Activated naive CD8-positive, alpha-beta T cell treated with anti-CD3 and anti-CD28 coated beads for 36 hours (primary cell): ENCODE data around the gene KIAA0586. TPM values are rescaled to one million over a fixed set of nuclear protein-coding genes. Genes with fewer than 3 reads are reported as not detected.
A peak's percentile ranks its signal among the peaks of the same experiment; 100 is the strongest.

Experiments used
- DNase-seq: peaks from one replicate; pipeline ENCODE4 v3.0.0; 2021
- H3K27ac Mint-ChIP-seq: one replicate; pipeline ENCODE4 v1.8.0; 2022; ENCODE audit warnings: mild to moderate bottlenecking, moderate library complexity, mixed read lengths
- H3K27me3 Mint-ChIP-seq: one replicate; pipeline ENCODE4 v1.8.0; 2022; ENCODE audit warnings: mild to moderate bottlenecking, mixed read lengths
- H3K36me3 Mint-ChIP-seq: one replicate; pipeline ENCODE4 v1.8.0; 2021; ENCODE audit warnings: mild to moderate bottlenecking, mixed read lengths
- H3K4me1 Mint-ChIP-seq: one replicate; pipeline ENCODE4 v1.8.0; 2021; ENCODE audit warnings: mixed read lengths
- H3K4me3 Mint-ChIP-seq: one replicate; pipeline ENCODE4 v1.8.0; 2022; ENCODE audit warnings: mild to moderate bottlenecking, moderate library complexity, mixed read lengths
- H3K9me3 Mint-ChIP-seq: one replicate; pipeline ENCODE4 v1.8.0; 2022; ENCODE audit warnings: mixed read lengths
- total RNA-seq, 2 experiments: library from RNA; stranded (reverse); gene quantifications; one replicate each; pipeline ENCODE4 v1.2.3, GENCODE V29; 2021

Gene KIAA0586
- total RNA-seq, 2 experiments from 2014 or later = 22.0 to 25.1 TPM

DNA sequence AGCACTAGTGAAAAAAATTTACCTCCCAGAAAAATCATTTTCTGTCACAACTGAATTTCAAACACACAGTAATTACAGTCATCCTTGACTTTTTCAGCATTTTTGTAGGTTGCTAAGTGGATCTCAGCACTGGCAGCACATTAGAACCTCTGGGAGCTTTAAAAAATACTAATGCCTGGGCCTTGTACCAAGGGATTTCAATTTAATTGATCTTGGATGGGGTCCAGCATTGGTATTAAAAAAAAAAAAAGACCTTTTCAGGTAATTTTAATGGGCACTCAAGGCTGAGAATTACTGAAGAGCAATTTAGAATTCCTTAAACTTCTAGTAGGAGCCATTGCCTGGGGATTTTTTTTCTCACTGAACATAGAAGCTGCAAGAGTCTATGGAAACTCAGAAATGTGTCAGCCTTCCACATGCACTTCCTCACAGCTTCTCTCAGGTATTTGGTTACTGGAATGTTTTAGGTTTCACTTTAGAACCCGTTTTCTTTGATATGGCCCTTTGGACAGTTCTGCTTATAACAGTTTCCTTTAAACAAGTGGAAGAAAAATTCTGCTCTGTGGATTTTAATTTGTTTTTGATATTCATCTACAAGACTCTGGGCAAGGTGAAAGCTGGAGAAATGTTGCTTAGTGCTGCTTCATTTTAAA, 121.7 kb downstream of the KIAA0586 start:
- Mint-ChIP-seq H3K27ac (no peak overlapping the region), H3K9me3 (no peaks in the 10 kb centered on the region), H3K36me3 (no peaks in the 10 kb centered on the region), H3K4me3 (no peak overlapping the region), H3K27me3 (no peaks in the 10 kb centered on the region), H3K4me1 (no peaks in the 10 kb centered on the region)
- DNase-seq = no peak

DNA sequence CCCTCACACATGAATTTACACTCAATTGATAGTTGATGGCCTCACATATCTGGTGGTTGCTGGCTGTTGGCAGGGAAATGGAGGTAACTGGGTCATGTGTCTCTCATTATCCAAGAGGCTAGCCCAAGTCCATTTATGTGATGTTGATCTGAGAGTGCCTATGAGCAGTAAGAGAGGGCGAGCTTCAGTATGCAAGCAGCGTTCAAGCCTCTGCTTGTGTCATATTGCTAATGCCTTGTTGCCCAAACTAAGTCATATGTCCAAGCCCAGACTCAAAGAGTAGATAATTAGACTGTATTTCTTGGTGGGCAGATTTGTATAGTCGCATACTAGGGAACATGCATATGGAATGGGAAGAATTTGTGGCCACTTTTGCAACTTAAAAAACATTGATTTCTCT, 126.4 kb downstream of the KIAA0586 start:
- H3K4me1 Mint-ChIP-seq = no peaks in the 10 kb centered on the region
- H3K4me3 Mint-ChIP-seq = no peak overlapping the region
- no peaks in the 10 kb centered on the region for H3K36me3 Mint-ChIP-seq
- H3K9me3 Mint-ChIP-seq = no peaks in the 10 kb centered on the region
- no peaks in the 10 kb centered on the region for H3K27me3 Mint-ChIP-seq
- DNase-seq = no peak
- no peak overlapping the region for H3K27ac Mint-ChIP-seq

GRCh38 chr14:58555647-58556046, 128.1 kb downstream of the KIAA0586 start:
- no peaks in the 10 kb centered on the region for H3K36me3 Mint-ChIP-seq
- H3K27ac Mint-ChIP-seq = no peak overlapping the region
- no peaks in the 10 kb centered on the region for H3K9me3 Mint-ChIP-seq
- no peaks in the 10 kb centered on the region for H3K27me3 Mint-ChIP-seq
- no peak overlapping the region for H3K4me3 Mint-ChIP-seq
- no peak for DNase-seq
- H3K4me1 Mint-ChIP-seq = no peaks in the 10 kb centered on the region

- no peaks in the 10 kb centered on the region for H3K36me3 Mint-ChIP-seq
- no peaks in the 10 kb centered on the region for H3K27me3 Mint-ChIP-seq
- DNase-seq = no peak
- no peaks in the 10 kb centered on the region for H3K9me3 Mint-ChIP-seq
- H3K4me3 Mint-ChIP-seq = no peak overlapping the region
- H3K27ac Mint-ChIP-seq = no peak overlapping the region
- no peaks in the 10 kb centered on the region for H3K4me1 Mint-ChIP-seq
Measured at GRCh38 chr14:58557242-58557641, 129.7 kb downstream of the KIAA0586 start.

- no peak overlapping the region for H3K4me3 Mint-ChIP-seq
- H3K27ac Mint-ChIP-seq = no peak overlapping the region
- H3K27me3 Mint-ChIP-seq = no peaks in the 10 kb centered on the region
- H3K36me3 Mint-ChIP-seq = no peaks in the 10 kb centered on the region
- H3K4me1 Mint-ChIP-seq = no peaks in the 10 kb centered on the region
- H3K9me3 Mint-ChIP-seq = no peaks in the 10 kb centered on the region
- DNase-seq = no peak
Measured at GRCh38 chr14:58560208-58560607, 132.7 kb downstream of the KIAA0586 start.

- Mint-ChIP-seq H3K4me1 (peaks cover 2% of the 10 kb centered on the region), H3K27me3 (no peaks in the 10 kb centered on the region), H3K9me3 (no peaks in the 10 kb centered on the region), H3K27ac (no peak overlapping the region), H3K36me3 (no peaks in the 10 kb centered on the region), H3K4me3 (no peak overlapping the region)
- no peak for DNase-seq
Measured at GRCh38 chr14:58562141-58562540, 134.6 kb downstream of the KIAA0586 start.

DNA sequence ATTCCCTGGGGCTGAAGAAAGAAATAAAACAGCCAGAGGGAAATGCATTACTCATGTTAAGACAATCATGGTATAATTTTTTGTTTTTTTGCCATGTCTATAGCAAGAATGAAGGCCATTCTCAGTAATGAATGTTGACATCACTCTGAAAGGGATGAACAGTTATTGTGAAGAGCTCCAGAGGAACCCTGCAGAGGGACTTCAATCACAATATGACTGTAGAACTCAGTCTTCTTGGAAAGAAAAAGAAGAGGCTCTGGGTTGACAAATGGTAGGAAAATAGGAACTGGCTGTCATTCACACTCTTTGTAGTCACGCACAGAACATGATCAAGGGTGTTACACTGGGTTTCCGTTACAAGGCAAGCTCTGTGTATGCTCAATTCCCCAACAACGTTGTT, 136.5 kb downstream of the KIAA0586 start:
- Mint-ChIP-seq H3K36me3 (no peaks in the 10 kb centered on the region), H3K27ac (no peak overlapping the region), H3K9me3 (no peaks in the 10 kb centered on the region), H3K4me3 (no peak overlapping the region), H3K27me3 (no peaks in the 10 kb centered on the region), H3K4me1 (peaks cover 3% of the 10 kb centered on the region)
- DNase-seq = no peak

GRCh38 chr14:58565832-58566231, 138.3 kb downstream of the KIAA0586 start:
- H3K27me3 Mint-ChIP-seq = no peaks in the 10 kb centered on the region
- H3K9me3 Mint-ChIP-seq = no peaks in the 10 kb centered on the region
- H3K4me3 Mint-ChIP-seq = no peak overlapping the region
- no peak for DNase-seq
- H3K4me1 Mint-ChIP-seq = peaks cover 8% of the 10 kb centered on the region
- no peak overlapping the region for H3K27ac Mint-ChIP-seq
- no peaks in the 10 kb centered on the region for H3K36me3 Mint-ChIP-seq

- Mint-ChIP-seq H3K27ac (no peak overlapping the region), H3K4me1 (peaks cover 18% of the 10 kb centered on the region), H3K9me3 (no peaks in the 10 kb centered on the region), H3K36me3 (no peaks in the 10 kb centered on the region), H3K27me3 (no peaks in the 10 kb centered on the region), H3K4me3 (no peak overlapping the region)
- DNase-seq = no peak
Measured at GRCh38 chr14:58566979-58567378, 139.5 kb downstream of the KIAA0586 start.

GRCh38 chr14:58568322-58568721, 140.8 kb downstream of the KIAA0586 start:
- Mint-ChIP-seq H3K4me3 (no peak overlapping the region), H3K36me3 (no peaks in the 10 kb centered on the region), H3K27me3 (no peaks in the 10 kb centered on the region), H3K4me1 (peaks cover 28% of the 10 kb centered on the region), H3K9me3 (no peaks in the 10 kb centered on the region), H3K27ac (no peak overlapping the region)
- no peak for DNase-seq

GRCh38 chr14:58571256-58571655, 143.7 kb downstream of the KIAA0586 start:
- DNase-seq = no peak
- Mint-ChIP-seq H3K27me3 (no peaks in the 10 kb centered on the region), H3K36me3 (no peaks in the 10 kb centered on the region), H3K4me1 (peaks cover 31% of the 10 kb centered on the region), H3K9me3 (no peaks in the 10 kb centered on the region), H3K4me3 (no peak overlapping the region), H3K27ac (peak overlapping the region; percentile 89)

DNA sequence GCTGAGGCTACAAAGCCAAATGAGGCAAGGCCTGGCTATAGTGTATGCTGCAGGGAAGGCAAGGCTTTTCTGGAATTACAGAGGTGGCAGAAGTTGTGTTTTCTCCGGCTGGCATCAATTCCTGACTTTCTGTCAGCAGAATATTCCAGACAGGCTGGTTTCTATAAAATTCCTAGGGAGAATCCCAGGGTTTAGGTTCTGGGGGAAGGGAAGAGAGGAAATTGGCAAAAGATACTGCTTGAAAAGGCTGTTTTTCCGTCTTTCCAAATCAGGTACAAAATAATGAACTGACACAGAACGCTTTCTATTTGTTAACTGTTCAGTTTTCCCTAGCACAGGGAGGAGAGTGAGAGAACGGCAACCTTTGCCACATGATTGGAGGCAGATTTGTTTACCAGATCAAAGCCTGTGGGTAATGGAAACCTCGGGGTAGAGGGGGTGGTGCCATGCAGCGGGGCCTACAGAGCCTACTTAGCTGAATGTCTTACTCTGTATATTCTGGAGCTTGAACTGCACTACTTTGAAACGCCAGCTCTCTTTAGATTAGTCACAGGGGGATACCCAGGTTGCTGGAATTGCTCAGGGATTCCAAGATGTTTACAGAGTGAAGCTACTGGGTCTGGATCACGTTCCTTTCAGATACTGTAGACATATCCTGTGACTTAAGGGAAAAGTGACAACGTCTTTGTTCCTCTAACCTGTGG, 144.4 kb downstream of the KIAA0586 start:
- H3K27ac Mint-ChIP-seq = peak overlapping the region; percentile 89

DNA sequence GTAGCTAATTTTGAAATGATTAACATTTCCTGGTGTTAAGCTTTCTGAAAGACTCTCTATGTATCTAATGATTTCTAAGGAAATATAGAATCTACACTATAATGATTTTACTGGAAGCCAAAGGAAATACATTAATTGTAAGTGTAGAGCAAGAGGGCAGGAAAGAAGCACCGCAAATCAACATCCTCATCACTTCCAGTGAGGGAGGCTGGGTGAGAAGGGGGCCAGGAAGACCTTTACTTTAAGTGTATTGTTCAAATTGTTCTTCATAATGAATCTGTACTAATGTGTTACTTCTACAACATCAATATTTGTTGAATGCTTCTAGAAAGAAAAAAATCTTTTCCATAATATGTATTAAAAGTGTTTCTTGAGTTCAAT, 144.9 kb downstream of the KIAA0586 start:
- H3K4me3 Mint-ChIP-seq = peak overlapping the region; percentile 54
- H3K27ac Mint-ChIP-seq = peak overlapping the region; percentile 89
- H3K9me3 Mint-ChIP-seq = no peaks in the 10 kb centered on the region
- H3K4me1 Mint-ChIP-seq = peaks cover 30% of the 10 kb centered on the region
- H3K27me3 Mint-ChIP-seq = no peaks in the 10 kb centered on the region
- DNase-seq = no peak
- no peaks in the 10 kb centered on the region for H3K36me3 Mint-ChIP-seq

More for the DNA sequence above, 144.4 kb downstream of the KIAA0586 start:
- peaks cover 30% of the 10 kb centered on the region for H3K4me1 Mint-ChIP-seq
- H3K9me3 Mint-ChIP-seq = no peaks in the 10 kb centered on the region
- H3K27me3 Mint-ChIP-seq = no peaks in the 10 kb centered on the region
- H3K36me3 Mint-ChIP-seq = no peaks in the 10 kb centered on the region
- H3K4me3 Mint-ChIP-seq = peak overlapping the region; percentile 54
- DNase-seq = peak; percentile 38

GRCh38 chr14:58572863-58573262, 145.3 kb downstream of the KIAA0586 start:
- Mint-ChIP-seq H3K4me3 (no peak overlapping the region), H3K9me3 (no peaks in the 10 kb centered on the region), H3K4me1 (peaks cover 32% of the 10 kb centered on the region), H3K36me3 (no peaks in the 10 kb centered on the region), H3K27ac (peak overlapping the region; percentile 30), H3K27me3 (no peaks in the 10 kb centered on the region)
- no peak for DNase-seq

- peaks cover 29% of the 10 kb centered on the region for H3K4me1 Mint-ChIP-seq
- H3K4me3 Mint-ChIP-seq = no peak overlapping the region
- no peaks in the 10 kb centered on the region for H3K27me3 Mint-ChIP-seq
- no peak overlapping the region for H3K27ac Mint-ChIP-seq
- no peaks in the 10 kb centered on the region for H3K36me3 Mint-ChIP-seq
- no peaks in the 10 kb centered on the region for H3K9me3 Mint-ChIP-seq
- DNase-seq = no peak
Measured at GRCh38 chr14:58574623-58575022, 147.1 kb downstream of the KIAA0586 start.

DNA sequence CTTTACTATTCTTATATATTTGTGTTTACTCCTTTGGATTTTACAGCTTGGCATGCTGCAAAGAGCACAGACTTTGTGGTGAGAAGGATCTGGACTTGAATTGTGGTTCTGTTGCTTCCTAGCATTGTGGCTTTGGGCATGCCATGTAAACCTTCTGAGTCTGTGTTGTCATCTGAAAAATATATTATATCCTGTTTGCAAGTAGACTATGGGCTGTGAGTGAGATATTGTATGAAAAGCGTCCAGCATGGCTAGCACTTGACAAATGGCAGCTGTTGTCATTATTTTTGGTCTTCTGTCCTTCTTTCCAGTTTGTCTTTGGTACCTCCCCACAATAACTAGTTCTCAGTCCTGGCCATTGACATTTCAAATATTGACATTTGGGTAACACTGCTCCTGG, 148.4 kb downstream of the KIAA0586 start:
- no peak overlapping the region for H3K27ac Mint-ChIP-seq
- peaks cover 3% of the 10 kb centered on the region for H3K27me3 Mint-ChIP-seq
- peaks cover 25% of the 10 kb centered on the region for H3K4me1 Mint-ChIP-seq
- H3K36me3 Mint-ChIP-seq = no peaks in the 10 kb centered on the region
- H3K9me3 Mint-ChIP-seq = peaks cover 2% of the 10 kb centered on the region
- no peak overlapping the region for H3K4me3 Mint-ChIP-seq
- no peak for DNase-seq
